Tibial nerve (tissue), 4 donors: Measurements from ENCODE around the gene SOX30. TPM values are rescaled to one million over a fixed set of nuclear protein-coding genes. Genes with fewer than 3 reads are reported as not detected.

Experiments used
- DNase-seq, 2 donors: peaks; one replicate each; pipeline ENCODE4 v3.0.0-alpha.2; 2019; ENCODE audit warnings: low spot score in 2 of 2
- H3K27ac ChIP-seq, 4 donors: fragments of 200-600 bp; sonication (generic) in 3 of 4; one replicate each; pipeline ENCODE4 v1.5.1; 2017 to 2019; ENCODE audit warnings: mild to moderate bottlenecking in 1 of 4
- H3K27me3 ChIP-seq, 2 donors: fragments of 200-600 bp; sonication (generic) in 1 of 2; one replicate each; pipeline versions ENCODE4 v1.5.1 to v1.6.0; 2017 to 2019
- H3K36me3 ChIP-seq, 3 donors: fragments of 200-600 bp; sonication (generic); one replicate each; pipeline ENCODE4 v1.5.1; 2018 to 2019
- H3K4me1 ChIP-seq, 4 donors: fragments of 200-600 bp; sonication (generic) in 3 of 4; one replicate each; pipeline ENCODE4 v1.5.1; 2017 to 2019
- H3K4me3 ChIP-seq, 4 donors: fragments of 200-600 bp; sonication (generic) in 3 of 4; one replicate each; pipeline ENCODE4 v1.5.1; 2017 to 2019; ENCODE audit warnings: mild to moderate bottlenecking in 1 of 4, moderate library complexity in 1 of 4
- H3K9me3 ChIP-seq, 4 donors: fragments of 200-600 bp; sonication (generic) in 3 of 4; one replicate each; pipeline ENCODE4 v1.5.1; 2017 to 2019
- CTCF ChIP-seq, 5 experiments: fragments of 200-600 bp in 3 of 5; fragments of 450-650 bp in 2 of 5; sonication (generic) in 3 of 5; IDR thresholded peaks; one replicate each; pipeline ENCODE4 v1.5.1; 2016 to 2019; ENCODE audit warnings: antibody characterized with exemption in 5 of 5, mild to moderate bottlenecking in 3 of 5, moderate library complexity in 2 of 5
- EP300 ChIP-seq, 2 donors: sonication (generic); formaldehyde crosslinking; IDR thresholded peaks; one replicate each; pipeline ENCODE4 v1.6.1; 2017; ENCODE audit warnings: antibody characterized with exemption in 2 of 2, mild to moderate bottlenecking in 1 of 2
- POLR2A ChIP-seq, 2 donors: fragments of 450-650 bp; IDR thresholded peaks; one replicate each; pipeline ENCODE4 v1.6.1; 2017; ENCODE audit warnings: antibody characterized with exemption in 2 of 2, mild to moderate bottlenecking in 2 of 2, moderate library complexity in 2 of 2
- WGBS, 2 donors: methylation state at CpG; one replicate each; pipeline ENCODE4 v1.1.5; 2018; 5-methylcytosine and 5-hydroxymethylcytosine counted together
- total RNA-seq, 4 donors: library from RNA; depleted of rRNA; stranded (reverse); fragments of >200 nt; gene quantifications; one replicate each; pipeline ENCODE4 v1.1.0, GENCODE V29; 2016

The SOX30 gene
- total RNA-seq, 4 donors from 2014 or later = 0.20 TPM; not detected in 3

DNA sequence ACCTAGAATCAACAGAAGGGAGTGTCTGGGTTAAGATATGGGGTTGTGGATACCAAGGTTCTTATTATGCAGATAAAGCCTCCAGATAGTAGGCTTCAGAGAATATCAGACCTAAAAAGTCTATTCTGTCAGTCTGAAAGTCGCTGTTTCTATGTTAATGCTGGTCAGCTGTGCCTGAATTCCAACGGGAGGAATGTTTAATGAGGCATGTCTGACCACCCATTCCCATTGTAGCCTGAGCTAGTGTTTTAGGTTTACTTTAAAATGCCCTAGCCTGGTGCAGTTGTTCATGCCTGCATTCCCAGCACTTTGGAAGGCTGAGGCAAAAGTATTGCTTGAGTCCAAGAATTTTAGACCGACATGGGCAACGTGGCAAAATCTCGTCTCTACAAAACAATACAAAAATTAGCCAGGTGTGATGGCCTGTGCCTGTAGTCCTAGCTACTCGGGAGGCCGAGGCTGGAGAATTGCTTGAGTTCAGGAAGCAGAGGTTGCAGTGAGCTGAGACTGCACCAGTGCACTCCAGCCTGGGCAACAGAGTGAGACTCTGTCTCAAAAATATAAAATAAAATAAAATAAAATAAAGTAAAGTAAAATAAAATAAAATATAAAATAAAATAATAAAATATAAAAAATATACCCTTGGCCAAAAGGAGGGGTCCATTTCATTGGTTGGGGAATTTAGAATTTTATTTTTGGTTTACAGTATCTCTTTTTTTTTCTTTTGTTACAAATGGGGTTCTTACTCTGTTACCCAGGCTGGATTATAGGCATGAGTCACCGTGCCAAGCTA lies 7.8 kb upstream of the SOX30 start:
- no peak for DNase-seq
- WGBS, 2 donors = 84 to 91% methylated on average over 8 of the region's 8 CpGs

GRCh38 chr5:157658893-157659292 lies 6.7 kb upstream of the SOX30 start:
- Histone ChIP-seq H3K27ac (no peak overlapping the region), H3K27me3 (no peaks in the 10 kb centered on the region), H3K36me3 (no peaks in the 10 kb centered on the region), H3K4me3 (no peak overlapping the region), H3K4me1 (no peaks in the 10 kb centered on the region), H3K9me3 (peaks cover 0 to 15% (median 0%) of the 10 kb centered on the region in 4 donors)
- TF ChIP-seq POLR2A (IDR thresholded peaks at IDR 0.05) = no peak
- no peak for TF ChIP-seq EP300 (IDR thresholded peaks at IDR 0.05)
- TF ChIP-seq CTCF (IDR thresholded peaks at IDR 0.05) = no peak
- no peak for DNase-seq
- WGBS, 2 donors = 83 to 93% methylated on average over 1 of the region's 1 CpG

More for the DNA sequence above, 7.8 kb upstream of the SOX30 start:
- Histone ChIP-seq H3K4me3 (no peak overlapping the region), H3K27me3 (no peaks in the 10 kb centered on the region), H3K36me3 (no peaks in the 10 kb centered on the region), H3K27ac (no peak overlapping the region), H3K9me3 (peaks cover 0 to 18% (median 0%) of the 10 kb centered on the region in 4 donors), H3K4me1 (no peaks in the 10 kb centered on the region)
- TF ChIP-seq CTCF (IDR thresholded peaks at IDR 0.05) (no peak), POLR2A (IDR thresholded peaks at IDR 0.05) (no peak), EP300 (IDR thresholded peaks at IDR 0.05) (no peak)

- H3K36me3 ChIP-seq = no peaks in the 10 kb centered on the region
- H3K9me3 ChIP-seq = peaks cover 0 to 15% (median 0%) of the 10 kb centered on the region in 4 donors
- no peak overlapping the region for H3K27ac ChIP-seq
- 79 to 87% methylated on average over 2 of the region's 2 CpGs for WGBS, 2 donors
- H3K4me3 ChIP-seq = no peak overlapping the region
- no peaks in the 10 kb centered on the region for H3K4me1 ChIP-seq
- DNase-seq = no peak
- no peaks in the 10 kb centered on the region for H3K27me3 ChIP-seq
- TF ChIP-seq EP300 (IDR thresholded peaks at IDR 0.05) (no peak), CTCF (IDR thresholded peaks at IDR 0.05) (no peak), POLR2A (IDR thresholded peaks at IDR 0.05) (no peak)
Measured at GRCh38 chr5:157657516-157657915, 5.3 kb upstream of the SOX30 start.

- Histone ChIP-seq H3K27ac (peak overlapping the region in 2 of 4 donors; percentile 29 to 62), H3K4me3 (peak overlapping the region; percentile 19 to 56 (median 40)), H3K4me1 (peaks cover 0 to 10% (median 0%) of the 10 kb centered on the region in 4 donors), H3K36me3 (no peaks in the 10 kb centered on the region), H3K9me3 (peaks cover 0 to 4% (median 0%) of the 10 kb centered on the region in 4 donors), H3K27me3 (peaks cover 0 to 12% of the 10 kb centered on the region in 2 donors)
- no peak for DNase-seq
- WGBS, 2 donors = 29 to 51% methylated on average over 28 to 53 of the region's 63 CpGs
- peak in 3 of 5 experiments; percentile 23 to 34 (median 25) for TF ChIP-seq CTCF (IDR thresholded peaks at IDR 0.05)
- no peak for TF ChIP-seq EP300 (IDR thresholded peaks at IDR 0.05)
Measured at GRCh38 chr5:157651623-157652376, 438 bp downstream of the SOX30 start.
